NCI-H146 (cell line): ENCODE measurements around the gene KLF14.
"Not testable (repeated sequence)": the region's sequence is repeated elsewhere in the genome, so short reads cannot be mapped to it uniquely, and the experiment has no call there.

Source experiments
- DNase-seq: peaks from one replicate; lab custom pipeline; 2025; lab: John Stamatoyannopoulos, UW

The KLF14 gene

GRCh38 chr7:130733931-130734814 lies at the start of gene KLF14:
Gene KLF14 (minus strand): TSS chr7:130734207. CDS start chr7:130734033, 174 bp downstream.
- DNase-seq: peak; percentile 56

GRCh38 chr7:130781346-130781745 lies 47.3 kb upstream of the KLF14 start:
- no peak for DNase-seq

- no peak for DNase-seq
Measured at GRCh38 chr7:130777426-130777825, 43.4 kb upstream of the KLF14 start.

GRCh38 chr7:130772456-130772855 lies 38.4 kb upstream of the KLF14 start:
- DNase-seq: not testable (repeated sequence)

GRCh38 chr7:130768854-130769253 lies 34.8 kb upstream of the KLF14 start:
- no peak for DNase-seq

GRCh38 chr7:130764569-130764968 lies 30.6 kb upstream of the KLF14 start:
- not testable (repeated sequence) for DNase-seq

- peak; percentile 21 for DNase-seq
Measured at GRCh38 chr7:130758429-130759056, 24.5 kb upstream of the KLF14 start.

GRCh38 chr7:130756316-130756715 lies 22.3 kb upstream of the KLF14 start:
- DNase-seq: no peak

GRCh38 chr7:130752424-130752823 lies 18.4 kb upstream of the KLF14 start:
- DNase-seq: no peak

GRCh38 chr7:130750755-130751154 lies 16.7 kb upstream of the KLF14 start:
- DNase-seq: no peak

GRCh38 chr7:130748531-130749389 lies 14.8 kb upstream of the KLF14 start:
- DNase-seq: no peak

- DNase-seq: no peak
Measured at GRCh38 chr7:130741331-130741995, 7.5 kb upstream of the KLF14 start.

GRCh38 chr7:130740606-130741005 lies 6.6 kb upstream of the KLF14 start:
- DNase-seq: no peak

GRCh38 chr7:130736298-130736900 lies 2.4 kb upstream of the KLF14 start:
- no peak for DNase-seq

GRCh38 chr7:130734815-130735716 lies 1.1 kb upstream of the KLF14 start:
- DNase-seq: no peak

GRCh38 chr7:130732980-130733930 lies 752 bp downstream of the KLF14 start:
- DNase-seq: peak; percentile 56

GRCh38 chr7:130723784-130724183 lies 10.2 kb downstream of the KLF14 start:
- no peak for DNase-seq

- peak; percentile 80 for DNase-seq
Measured at GRCh38 chr7:130721486-130722277, 12.3 kb downstream of the KLF14 start.
